Kidney (tissue), 14 donors: Measurements from ENCODE around the gene DBNL. TPM values are rescaled to one million over a fixed set of nuclear protein-coding genes. Genes with fewer than 3 reads are reported as not detected.

Experiments
- DNase-seq, 5 donors: peaks; one replicate each; pipeline ENCODE4 v3.0.0-alpha.2; 2013 to 2020
- FAIRE-seq: peaks from 2 replicates; lab custom pipeline; 2012; peaks lifted over from hg19 to GRCh38; lab: Jason Lieb, UNC
- H3K27ac ChIP-seq, 2 donors: one replicate each; pipeline ENCODE4 v1.7.0; 2013; ENCODE audit warnings: low read depth in 2 of 2, low read length in 2 of 2, inconsistent platforms in 1 of 2
- H3K27me3 ChIP-seq: one replicate; pipeline ENCODE4 v1.7.1; 2013; ENCODE audit warnings: low read length, inconsistent platforms; ENCODE audit not compliant: control insufficient read depth, insufficient read depth
- H3K36me3 ChIP-seq, 3 donors: one replicate each; pipeline versions ENCODE4 v1.7.0 to v1.7.1; 2013; ENCODE audit warnings: low read length in 3 of 3, control low read depth in 1 of 3, inconsistent platforms in 1 of 3; ENCODE audit not compliant: insufficient read depth in 3 of 3, control insufficient read depth in 2 of 3
- H3K4me1 ChIP-seq, 3 donors: one replicate each; pipeline versions ENCODE4 v1.7.0 to v1.7.1; 2013; ENCODE audit warnings: low read length in 3 of 3, inconsistent platforms in 1 of 3, low read depth in 1 of 3; ENCODE audit not compliant: control insufficient read depth in 2 of 3, insufficient read depth in 2 of 3
- H3K4me3 ChIP-seq, 3 donors: one replicate each; pipeline versions ENCODE4 v1.7.0 to v1.8.1; 2013; ENCODE audit warnings: low read length in 3 of 3, control low read depth in 1 of 3, inconsistent platforms in 1 of 3
- H3K9ac ChIP-seq, 3 donors: one replicate each; pipeline versions ENCODE4 v1.7.0 to v1.7.1; 2013; ENCODE audit warnings: low read length in 3 of 3, control low read depth in 1 of 3, inconsistent platforms in 1 of 3
- H3K9me3 ChIP-seq, 3 donors: one replicate each; pipeline versions ENCODE4 v1.7.0 to v1.7.1; 2013; ENCODE audit warnings: low read length in 3 of 3, control low read depth in 1 of 3, inconsistent platforms in 1 of 3; ENCODE audit not compliant: control insufficient read depth in 2 of 3, insufficient read depth in 1 of 3
- intact Hi-C: fragments of 100-400 bp; cut with DNase I; formaldehyde crosslinking; loops from one replicate; pipeline ENCODE4 v1.11.1; 2022
- polyA plus RNA-seq: library from polyadenylated mRNA; stranded (reverse); fragments of 350-450 nt; fragmentation: Illumina TruSeq; extraction: RNeasy Lipid Tissue Mini Kit (QIAGEN cat#74804); gene quantifications from one replicate; pipeline ENCODE4 v1.2.3, GENCODE V29; 2014; ENCODE audit warnings: low read depth, low replicate concordance; ENCODE audit not compliant: insufficient read depth
- total RNA-seq: library from RNA; stranded (reverse); fragmentation: NEBNext Ultra II Directional; extraction: Animal tissue kit (Norgen Biotek cat#: 25700); gene quantifications from one replicate; pipeline ENCODE4 v1.2.1, GENCODE V29; 2021
- TF ChIP-seq, protein P1 (sequence below): IDR thresholded peaks from 3 replicates; pipeline ENCODE4 v1.5.1; 2012; ENCODE audit warnings: mild to moderate bottlenecking, moderate library complexity, borderline replicate concordance; ENCODE audit not compliant: insufficient read depth; ENCODE audit errors: extremely low read depth
- donor health status: control.
- donor health status: control.
- donor health status: control.
- donor health status: control.
- donor health status: control.
- donor health status: DM: yes; HTN: yes; CAD: no.
- donor health status: Normal renal cell carcinoma (clear cell type).

The DBNL gene
- total and polyA plus RNA-seq, 2 donors from 2014 or later: 85.9 to 103 TPM

DNA sequence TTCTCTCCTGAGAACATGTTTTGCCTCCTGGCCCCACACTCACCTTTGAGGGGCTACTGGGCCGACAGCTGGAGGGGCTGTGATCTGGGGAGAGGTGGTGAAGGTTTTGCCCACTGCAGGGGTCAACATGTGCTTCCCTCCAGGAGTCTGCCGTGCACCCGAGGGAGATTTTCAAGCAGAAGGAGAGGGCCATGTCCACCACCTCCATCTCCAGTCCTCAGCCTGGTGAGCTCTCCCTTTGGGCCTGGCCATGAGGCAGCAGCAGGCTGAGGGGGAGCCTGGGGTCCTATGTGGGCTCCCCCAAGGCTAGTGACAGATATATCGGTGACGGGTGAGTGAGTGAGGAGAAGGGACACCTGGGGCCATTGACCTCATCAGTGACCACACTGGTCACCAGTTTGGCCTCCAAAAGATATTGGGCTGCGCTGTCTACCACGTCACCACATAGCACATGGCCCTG lies 14.3 kb downstream of the DBNL start:
- H3K27ac ChIP-seq: no peak overlapping the region
- intact Hi-C loops: no loop called here
- no peaks in the 10 kb centered on the region for H3K9me3 ChIP-seq
- H3K9ac ChIP-seq: no peak overlapping the region
- no peaks in the 10 kb centered on the region for H3K27me3 ChIP-seq
- peaks cover 4 to 45% (median 43%) of the 10 kb centered on the region in 3 donors for H3K36me3 ChIP-seq
- no peak overlapping the region for H3K4me3 ChIP-seq
- TF ChIP-seq, protein P1, sequence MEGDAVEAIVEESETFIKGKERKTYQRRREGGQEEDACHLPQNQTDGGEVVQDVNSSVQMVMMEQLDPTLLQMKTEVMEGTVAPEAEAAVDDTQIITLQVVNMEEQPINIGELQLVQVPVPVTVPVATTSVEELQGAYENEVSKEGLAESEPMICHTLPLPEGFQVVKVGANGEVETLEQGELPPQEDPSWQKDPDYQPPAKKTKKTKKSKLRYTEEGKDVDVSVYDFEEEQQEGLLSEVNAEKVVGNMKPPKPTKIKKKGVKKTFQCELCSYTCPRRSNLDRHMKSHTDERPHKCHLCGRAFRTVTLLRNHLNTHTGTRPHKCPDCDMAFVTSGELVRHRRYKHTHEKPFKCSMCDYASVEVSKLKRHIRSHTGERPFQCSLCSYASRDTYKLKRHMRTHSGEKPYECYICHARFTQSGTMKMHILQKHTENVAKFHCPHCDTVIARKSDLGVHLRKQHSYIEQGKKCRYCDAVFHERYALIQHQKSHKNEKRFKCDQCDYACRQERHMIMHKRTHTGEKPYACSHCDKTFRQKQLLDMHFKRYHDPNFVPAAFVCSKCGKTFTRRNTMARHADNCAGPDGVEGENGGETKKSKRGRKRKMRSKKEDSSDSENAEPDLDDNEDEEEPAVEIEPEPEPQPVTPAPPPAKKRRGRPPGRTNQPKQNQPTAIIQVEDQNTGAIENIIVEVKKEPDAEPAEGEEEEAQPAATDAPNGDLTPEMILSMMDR: no peak
- DNase-seq (peak in 2 of 5 donors; percentile 19 to 48), FAIRE-seq (no peak)
- peaks cover 0 to 13% (median 5%) of the 10 kb centered on the region in 3 donors for H3K4me1 ChIP-seq

DNA sequence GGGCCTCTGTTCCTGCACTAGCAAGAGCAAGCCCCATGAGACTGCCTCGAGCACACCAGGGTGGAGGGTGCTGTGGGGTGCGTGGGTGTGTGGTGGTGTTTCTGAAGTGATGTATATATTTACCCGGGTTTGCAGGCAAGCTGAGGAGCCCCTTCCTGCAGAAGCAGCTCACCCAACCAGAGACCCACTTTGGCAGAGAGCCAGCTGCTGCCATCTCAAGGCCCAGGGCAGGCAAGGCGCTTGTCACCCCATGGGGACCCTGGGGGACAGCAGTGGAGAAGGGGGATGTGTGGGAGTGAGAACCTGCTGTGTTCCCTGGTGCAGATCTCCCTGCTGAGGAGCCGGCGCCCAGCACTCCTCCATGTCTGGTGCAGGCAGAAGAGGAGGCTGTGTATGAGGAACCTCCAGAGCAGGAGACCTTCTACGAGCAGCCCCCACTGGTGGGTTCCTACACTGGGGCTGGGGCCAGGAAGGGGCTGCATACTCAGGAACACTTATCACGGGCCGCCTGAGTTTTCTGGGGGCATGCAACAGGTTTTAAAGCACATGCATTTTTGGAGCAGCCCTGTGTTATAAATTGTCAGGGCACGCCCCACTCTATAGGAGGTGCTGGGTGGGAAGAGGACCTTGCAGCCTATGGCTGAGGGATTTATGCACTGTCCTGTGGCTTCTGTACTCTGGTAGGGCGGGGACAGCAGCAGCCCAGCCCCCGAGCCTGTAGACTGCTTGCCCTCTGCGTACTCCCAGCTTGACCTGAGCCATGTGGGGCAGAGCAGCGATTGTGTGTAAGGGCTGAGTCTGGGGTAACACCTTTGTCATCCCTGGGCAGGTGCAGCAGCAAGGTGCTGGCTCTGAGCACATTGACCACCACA lies 15.0 kb downstream of the DBNL start:
- Histone ChIP-seq H3K36me3 (peaks cover 4 to 45% (median 43%) of the 10 kb centered on the region in 3 donors), H3K9me3 (no peaks in the 10 kb centered on the region), H3K9ac (no peak overlapping the region), H3K27me3 (no peaks in the 10 kb centered on the region), H3K27ac (no peak overlapping the region), H3K4me3 (no peak overlapping the region), H3K4me1 (peaks cover 0 to 17% (median 5%) of the 10 kb centered on the region in 3 donors)
- DNase-seq: peak in 2 of 5 donors; percentile 44 to 67
- TF ChIP-seq, protein P1: no peak
- no peak for FAIRE-seq
- intact Hi-C loops: no loop called here

- Histone ChIP-seq H3K4me1 (peaks cover 0 to 21% (median 5%) of the 10 kb centered on the region in 3 donors), H3K9ac (no peak overlapping the region), H3K9me3 (no peaks in the 10 kb centered on the region), H3K27ac (no peak overlapping the region), H3K27me3 (no peaks in the 10 kb centered on the region), H3K4me3 (no peak overlapping the region), H3K36me3 (peaks cover 2 to 43% (median 39%) of the 10 kb centered on the region in 3 donors)
- DNase-seq (peak in 2 of 5 donors; percentile 19 to 52), FAIRE-seq (no peak)
- TF ChIP-seq, protein P1: no peak
- intact Hi-C loops: no loop called here
These were observed 15.8 kb downstream of the DBNL start for GRCh38 chr7:44060091-44060947.
